ENCODE data around the gene PXDN.

DNA sequence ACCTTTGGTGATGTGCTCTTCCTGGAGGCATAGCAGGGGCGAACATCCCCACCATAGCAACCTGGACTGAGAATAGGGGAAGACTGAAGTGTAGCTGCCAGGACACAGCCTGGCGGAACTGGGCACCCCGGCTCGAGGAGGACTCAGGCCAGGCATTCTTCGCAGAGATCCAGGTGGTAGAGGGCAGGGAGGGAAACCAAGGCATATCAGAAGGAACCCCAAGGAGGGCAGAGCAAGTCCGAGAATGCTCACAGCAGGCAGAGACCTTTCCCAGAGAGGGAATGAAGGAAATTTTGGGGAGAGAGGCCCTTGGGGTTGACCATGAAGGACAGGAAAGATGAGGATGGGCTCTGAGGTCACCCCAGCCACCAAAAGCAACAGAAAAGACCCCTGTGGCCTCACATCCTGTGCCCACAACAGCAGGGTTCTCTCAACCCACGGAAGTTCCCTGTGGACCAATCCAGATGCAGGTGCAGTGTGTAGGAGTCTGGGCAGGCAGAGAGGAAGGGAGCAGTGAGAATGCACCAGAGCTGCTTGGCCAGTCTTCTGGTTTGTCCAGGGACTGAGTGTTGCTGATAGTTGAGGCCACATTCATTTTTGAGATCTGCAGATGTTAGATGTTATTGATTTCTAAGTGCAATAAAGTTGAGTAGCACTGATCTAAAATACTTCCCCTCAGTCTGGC is 136.9 kb downstream of the PXDN start:
- TF ChIP-seq, protein P1, sequence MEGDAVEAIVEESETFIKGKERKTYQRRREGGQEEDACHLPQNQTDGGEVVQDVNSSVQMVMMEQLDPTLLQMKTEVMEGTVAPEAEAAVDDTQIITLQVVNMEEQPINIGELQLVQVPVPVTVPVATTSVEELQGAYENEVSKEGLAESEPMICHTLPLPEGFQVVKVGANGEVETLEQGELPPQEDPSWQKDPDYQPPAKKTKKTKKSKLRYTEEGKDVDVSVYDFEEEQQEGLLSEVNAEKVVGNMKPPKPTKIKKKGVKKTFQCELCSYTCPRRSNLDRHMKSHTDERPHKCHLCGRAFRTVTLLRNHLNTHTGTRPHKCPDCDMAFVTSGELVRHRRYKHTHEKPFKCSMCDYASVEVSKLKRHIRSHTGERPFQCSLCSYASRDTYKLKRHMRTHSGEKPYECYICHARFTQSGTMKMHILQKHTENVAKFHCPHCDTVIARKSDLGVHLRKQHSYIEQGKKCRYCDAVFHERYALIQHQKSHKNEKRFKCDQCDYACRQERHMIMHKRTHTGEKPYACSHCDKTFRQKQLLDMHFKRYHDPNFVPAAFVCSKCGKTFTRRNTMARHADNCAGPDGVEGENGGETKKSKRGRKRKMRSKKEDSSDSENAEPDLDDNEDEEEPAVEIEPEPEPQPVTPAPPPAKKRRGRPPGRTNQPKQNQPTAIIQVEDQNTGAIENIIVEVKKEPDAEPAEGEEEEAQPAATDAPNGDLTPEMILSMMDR (IDR thresholded peaks at IDR 0.05), result no peak
- no peak for TF ChIP-seq EP300 (IDR thresholded peaks at IDR 0.05)
- TF ChIP-seq POLR2A (IDR thresholded peaks at IDR 0.05), result no peak
